ENCODE measurements around the gene SMPX.

The SMPX gene

GRCh38 chrX:21658152-21658737, 99.7 kb downstream of the SMPX start, which contains the start of gene KLHL34:
Gene KLHL34 (minus strand): TSS chrX:21658330. CDS start chrX:21657788, 542 bp downstream.
- no peak for TF ChIP-seq SIN3A (IDR thresholded peaks at IDR 0.05; ENCODE audit: borderline replicate concordance, insufficient read depth, low read length)
- TF ChIP-seq TAF1 (IDR thresholded peaks at IDR 0.05; ENCODE audit: borderline replicate concordance, insufficient read depth, low read length) = no peak
- TF ChIP-seq FOXP2 (optimal IDR thresholded peaks at IDR 0.05; ENCODE audit: borderline replicate concordance, extremely low read depth, extremely low read length, insufficient read depth) = no peak
- no peak for TF ChIP-seq REST (IDR thresholded peaks at IDR 0.05; ENCODE audit: insufficient read depth in 1 of 2, low read depth in 2 of 2, low read length in 2 of 2)
- TF ChIP-seq POLR2AphosphoS5 (IDR thresholded peaks at IDR 0.05; ENCODE audit: low read depth, low read length) = no peak

- TF ChIP-seq REST (IDR thresholded peaks at IDR 0.05; ENCODE audit: insufficient read depth in 1 of 2, low read depth in 2 of 2, low read length in 2 of 2) (no peak), TAF1 (IDR thresholded peaks at IDR 0.05; ENCODE audit: borderline replicate concordance, insufficient read depth, low read length) (no peak), FOXP2 (optimal IDR thresholded peaks at IDR 0.05; ENCODE audit: borderline replicate concordance, extremely low read depth, extremely low read length, insufficient read depth) (no peak), SIN3A (IDR thresholded peaks at IDR 0.05; ENCODE audit: borderline replicate concordance, insufficient read depth, low read length) (no peak), POLR2AphosphoS5 (IDR thresholded peaks at IDR 0.05; ENCODE audit: low read depth, low read length) (no peak)
Observed at GRCh38 chrX:21657318-21658151, 100.4 kb downstream of the SMPX start.

GRCh38 chrX:21656587-21657317, 101.2 kb downstream of the SMPX start:
- TF ChIP-seq TAF1 (IDR thresholded peaks at IDR 0.05; ENCODE audit: borderline replicate concordance, insufficient read depth, low read length) = no peak
- no peak for TF ChIP-seq SIN3A (IDR thresholded peaks at IDR 0.05; ENCODE audit: borderline replicate concordance, insufficient read depth, low read length)
- TF ChIP-seq FOXP2 (optimal IDR thresholded peaks at IDR 0.05; ENCODE audit: borderline replicate concordance, extremely low read depth, extremely low read length, insufficient read depth) = no peak
- TF ChIP-seq REST (IDR thresholded peaks at IDR 0.05; ENCODE audit: insufficient read depth in 1 of 2, low read depth in 2 of 2, low read length in 2 of 2) = no peak
- no peak for TF ChIP-seq POLR2AphosphoS5 (IDR thresholded peaks at IDR 0.05; ENCODE audit: low read depth, low read length)

Measured in PFSK-1 (cell line).